Activated B cell treated with CpG ODN at 0.5 μM for 24 hours (primary cell): Measurements from ENCODE around the gene LIX1L. TPM values are rescaled to one million over a fixed set of nuclear protein-coding genes. Genes with fewer than 3 reads are reported as not detected.
A peak's percentile ranks its signal among the peaks of the same experiment; 100 is the strongest.
"Not testable (repeated sequence)": the region's sequence is repeated elsewhere in the genome, so short reads cannot be mapped to it uniquely, and the experiment has no call there.

Source experiments
- ATAC-seq: fragments of 200-7000 bp; cut with Tn5 transposase; one replicate; pipeline ENCODE4 v1.10.0; 2021; ENCODE audit warnings: low read depth, mild to moderate bottlenecking, moderate library complexity
- CTCF ChIA-PET: fragments of 350-600 bp; sonication (Branson Sonifier 250); formaldehyde crosslinking; loops from one replicate; lab custom pipeline; 2021; ENCODE audit warnings: antibody characterized with exemption; lab: Charles Lee
- POLR2A ChIA-PET: fragments of 350-600 bp; sonication (Branson Sonifier 250); formaldehyde crosslinking; loops from one replicate; lab custom pipeline; 2021; ENCODE audit warnings: antibody characterized with exemption; lab: Charles Lee
- DNase-seq: peaks from one replicate; pipeline ENCODE4 v3.0.0; 2022
- H3K27ac Mint-ChIP-seq: one replicate; pipeline ENCODE4 v1.8.0; 2020; ENCODE audit warnings: mixed read lengths
- H3K27me3 Mint-ChIP-seq: one replicate; pipeline ENCODE4 v1.8.0; 2021; ENCODE audit warnings: mixed read lengths
- H3K36me3 Mint-ChIP-seq: one replicate; pipeline ENCODE4 v1.8.0; 2021; ENCODE audit warnings: low read depth, mixed read lengths
- H3K4me1 Mint-ChIP-seq: one replicate; pipeline ENCODE4 v1.8.0; 2021; ENCODE audit warnings: mixed read lengths
- H3K4me3 Mint-ChIP-seq: one replicate; pipeline ENCODE4 v1.8.0; 2020; ENCODE audit warnings: mild to moderate bottlenecking, mixed read lengths
- H3K9me3 Mint-ChIP-seq: one replicate; pipeline ENCODE4 v1.8.0; 2020; ENCODE audit warnings: mixed read lengths
- intact Hi-C: fragments of 100-400 bp; cut with micrococcal nuclease; formaldehyde crosslinking; loops from one replicate; pipeline ENCODE4 v1.15.1; 2024
- total RNA-seq: library from RNA; stranded (reverse); gene quantifications from 2 replicates; pipeline ENCODE4 v1.2.3, GENCODE V29; 2022
- TF ChIP-seq, protein P1 (sequence below): fragments of 200-600 bp; IDR thresholded peaks from one replicate; pipeline ENCODE4 v1.8.0; 2022; ENCODE audit warnings: antibody characterized with exemption, mild to moderate bottlenecking

LIX1L gene
- total RNA-seq, 1 donor from 2014 or later: 31.7 TPM

DNA sequence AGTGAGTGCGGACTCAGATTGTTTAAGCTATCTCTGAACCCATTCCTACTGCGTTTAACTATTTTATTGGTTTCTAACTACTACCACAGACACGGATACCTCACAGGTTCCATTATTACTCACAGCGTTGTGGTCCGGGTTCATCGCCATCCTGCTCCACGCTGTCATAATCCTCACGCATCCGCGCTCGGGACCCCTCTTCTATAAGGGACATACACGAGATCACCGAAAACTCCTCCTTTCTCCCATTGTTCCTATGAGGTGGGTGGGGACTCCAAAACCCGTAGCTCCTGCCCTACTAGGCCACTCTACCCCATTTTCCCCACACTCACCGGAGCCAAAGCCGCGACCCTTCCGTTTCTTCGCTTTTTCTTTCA lies 31.1 kb downstream of the LIX1L start:
- no peaks in the 10 kb centered on the region for H3K9me3 Mint-ChIP-seq
- ChIA-PET POLR2A (interaction anchor here (0.6 to 5.3 kb wide), 23 partner anchors 8 to 125 kb away, joined by 3 to 128 read pairs (median 9); partner anchors contain the start of genes ANKRD34A, ANKRD35, ITGA10 and LIX1L), CTCF (interaction anchor here (1.2 to 2.0 kb wide), 7 partner anchors 8 to 88 kb away, joined by 4 to 23 read pairs (median 9); partner anchors contain the start of genes ANKRD34A, LIX1L, NUDT17 and PEX11B)
- no peaks in the 10 kb centered on the region for H3K27me3 Mint-ChIP-seq
- intact Hi-C loops: loop anchor here (1.0 to 5.0 kb wide), 8 partner anchors 8 to 111 kb away; partner anchors contain the start of genes ANKRD34A, LIX1L, PEX11B and PIAS3
- H3K4me3 Mint-ChIP-seq: no peak overlapping the region
- peak; percentile 3 for ATAC-seq
- H3K27ac Mint-ChIP-seq: no peak overlapping the region
- peak; percentile 23 for DNase-seq
- peaks cover 10% of the 10 kb centered on the region for H3K4me1 Mint-ChIP-seq
- TF ChIP-seq, protein P1, sequence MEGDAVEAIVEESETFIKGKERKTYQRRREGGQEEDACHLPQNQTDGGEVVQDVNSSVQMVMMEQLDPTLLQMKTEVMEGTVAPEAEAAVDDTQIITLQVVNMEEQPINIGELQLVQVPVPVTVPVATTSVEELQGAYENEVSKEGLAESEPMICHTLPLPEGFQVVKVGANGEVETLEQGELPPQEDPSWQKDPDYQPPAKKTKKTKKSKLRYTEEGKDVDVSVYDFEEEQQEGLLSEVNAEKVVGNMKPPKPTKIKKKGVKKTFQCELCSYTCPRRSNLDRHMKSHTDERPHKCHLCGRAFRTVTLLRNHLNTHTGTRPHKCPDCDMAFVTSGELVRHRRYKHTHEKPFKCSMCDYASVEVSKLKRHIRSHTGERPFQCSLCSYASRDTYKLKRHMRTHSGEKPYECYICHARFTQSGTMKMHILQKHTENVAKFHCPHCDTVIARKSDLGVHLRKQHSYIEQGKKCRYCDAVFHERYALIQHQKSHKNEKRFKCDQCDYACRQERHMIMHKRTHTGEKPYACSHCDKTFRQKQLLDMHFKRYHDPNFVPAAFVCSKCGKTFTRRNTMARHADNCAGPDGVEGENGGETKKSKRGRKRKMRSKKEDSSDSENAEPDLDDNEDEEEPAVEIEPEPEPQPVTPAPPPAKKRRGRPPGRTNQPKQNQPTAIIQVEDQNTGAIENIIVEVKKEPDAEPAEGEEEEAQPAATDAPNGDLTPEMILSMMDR: no peak
- peaks cover 14% of the 10 kb centered on the region for H3K36me3 Mint-ChIP-seq

DNA sequence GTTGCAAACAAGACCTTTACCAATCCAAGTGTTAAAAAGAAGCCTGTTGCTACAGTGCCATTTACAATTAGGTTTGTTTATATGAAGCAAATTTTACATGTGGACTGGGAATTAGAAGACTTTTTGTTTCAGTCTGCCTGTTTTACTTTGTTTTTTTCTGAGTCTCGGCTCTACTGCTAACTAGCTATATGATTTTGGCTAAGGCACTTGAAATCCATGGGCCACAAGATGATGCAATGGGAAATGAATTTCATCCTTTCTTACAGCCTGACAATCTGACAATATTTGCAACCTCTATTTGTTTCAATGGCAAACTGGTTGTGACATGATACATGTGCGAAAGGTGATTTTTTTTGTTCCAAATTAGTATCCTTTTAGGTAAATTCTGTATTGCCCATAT lies 35.6 kb downstream of the LIX1L start:
- Mint-ChIP-seq H3K27me3 (no peaks in the 10 kb centered on the region), H3K36me3 (peaks cover 24% of the 10 kb centered on the region), H3K9me3 (no peaks in the 10 kb centered on the region), H3K27ac (no peak overlapping the region), H3K4me1 (peaks cover 25% of the 10 kb centered on the region), H3K4me3 (no peak overlapping the region)
- ChIA-PET CTCF (no interaction called here), POLR2A (no interaction called here)
- DNase-seq (no peak), ATAC-seq (no peak)
- TF ChIP-seq, protein P1: no peak
- intact Hi-C loops: no loop called here

DNA sequence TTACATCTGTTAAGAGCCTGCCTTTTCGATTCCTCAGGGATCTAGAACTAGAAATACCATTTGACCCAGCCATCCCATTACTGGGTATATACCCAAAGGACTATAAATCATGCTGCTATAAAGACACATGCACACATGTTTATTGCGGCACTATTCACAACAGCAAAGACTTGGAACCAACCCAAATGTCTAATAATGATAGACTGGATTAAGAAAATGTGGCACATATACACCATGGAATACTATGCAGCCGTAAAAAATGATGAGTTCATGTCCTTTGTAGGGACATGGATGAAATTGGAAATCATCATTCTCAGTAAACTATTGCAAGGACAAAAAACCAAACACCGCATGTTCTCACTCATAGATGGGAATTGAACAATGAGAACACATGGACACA lies 37.5 kb downstream of the LIX1L start:
- CTCF ChIA-PET, H3K27me3 Mint-ChIP-seq, DNase-seq, intact Hi-C loops, H3K9me3 Mint-ChIP-seq, H3K27ac Mint-ChIP-seq, ATAC-seq: not testable (repeated sequence)
- Mint-ChIP-seq H3K4me3 (peak overlapping the region; percentile 95), H3K4me1 (peaks cover 34% of the 10 kb centered on the region), H3K36me3 (peaks cover 39% of the 10 kb centered on the region)
- POLR2A ChIA-PET: interaction anchor here (0.6 to 3.9 kb wide), 4 partner anchors 8 to 119 kb away, joined by 6 to 109 read pairs (median 52); partner anchors contain the start of genes PIAS3 and RBM8A

- Mint-ChIP-seq H3K27me3 (no peaks in the 10 kb centered on the region), H3K27ac (peak overlapping the region; percentile 93), H3K9me3 (no peaks in the 10 kb centered on the region), H3K36me3 (peaks cover 45% of the 10 kb centered on the region), H3K4me1 (peaks cover 35% of the 10 kb centered on the region), H3K4me3 (peak overlapping the region; percentile 95)
- TF ChIP-seq, protein P1: no peak
- POLR2A ChIA-PET: interaction anchor here (0.7 to 3.9 kb wide), 26 partner anchors 9 to 1681 kb away, joined by 3 to 109 read pairs (median 6); partner anchors contain the start of genes ANKRD34A, ANKRD35, ITGA10 and LIX1L
- ATAC-seq (peak; percentile 6), DNase-seq (no peak)
- CTCF ChIA-PET: interaction anchor here (1.2 to 2.2 kb wide), 5 partner anchors 8 to 74 kb away, joined by 3 to 8 read pairs (median 4); partner anchors contain the start of genes ANKRD34A, NUDT17, PIAS3 and POLR3GL
- intact Hi-C loops: loop anchor here (1.0 kb wide), 3 partner anchors 8 to 60 kb away; partner anchors contain the start of genes LIX1L, PIAS3 and RBM8A
Observed at GRCh38 chr1:145918992-145919939, 38.6 kb downstream of the LIX1L start.

- peak within 1 kb of the TSS; percentile 93 for H3K27ac Mint-ChIP-seq
- DNase-seq: peak; percentile 88
- H3K9me3 Mint-ChIP-seq: no peaks in the 10 kb centered on the region
- ChIA-PET CTCF (interaction anchor here (1.2 to 2.2 kb wide), 6 partner anchors 9 to 73 kb away, joined by 3 to 8 read pairs (median 4); partner anchors contain the start of genes ANKRD34A, NUDT17, PIAS3 and POLR3GL), POLR2A (interaction anchor here (0.7 to 3.9 kb wide), 26 partner anchors 9 to 1681 kb away, joined by 3 to 109 read pairs (median 5); partner anchors contain the start of genes ANKRD34A, ANKRD35, ITGA10 and LIX1L)
- H3K4me1 Mint-ChIP-seq: peaks cover 35% of the 10 kb centered on the region
- intact Hi-C loops: loop anchor here (1.0 kb wide), 3 partner anchors 9 to 59 kb away; partner anchors contain the start of genes LIX1L, PIAS3 and RBM8A
- TF ChIP-seq, protein P1: no peak
- ATAC-seq: peak; percentile 90
- H3K4me3 Mint-ChIP-seq: peak within 1 kb of the TSS; percentile 95
- peaks cover 47% of the 10 kb centered on the region for H3K36me3 Mint-ChIP-seq
- H3K27me3 Mint-ChIP-seq: no peaks in the 10 kb centered on the region
Observed at GRCh38 chr1:145918144-145918991, 39.4 kb downstream of the LIX1L start, which contains the start of gene PEX11B. PEX11B (minus strand) TSS chr1:145918717; CDS start chr1:145918688, 29 bp downstream.
